Superior temporal gyrus (tissue), 1 donor: ENCODE measurements around the gene OR52E4.

Source experiments
- DNase-seq: peaks from one replicate; pipeline ENCODE4 v3.0.0-alpha.2; 2016; ENCODE audit errors: extremely low spot score

OR52E4 gene

GRCh38 chr11:5929571-5930368 is 49.3 kb downstream of the OR52E4 start:
- no peak for DNase-seq

DNA sequence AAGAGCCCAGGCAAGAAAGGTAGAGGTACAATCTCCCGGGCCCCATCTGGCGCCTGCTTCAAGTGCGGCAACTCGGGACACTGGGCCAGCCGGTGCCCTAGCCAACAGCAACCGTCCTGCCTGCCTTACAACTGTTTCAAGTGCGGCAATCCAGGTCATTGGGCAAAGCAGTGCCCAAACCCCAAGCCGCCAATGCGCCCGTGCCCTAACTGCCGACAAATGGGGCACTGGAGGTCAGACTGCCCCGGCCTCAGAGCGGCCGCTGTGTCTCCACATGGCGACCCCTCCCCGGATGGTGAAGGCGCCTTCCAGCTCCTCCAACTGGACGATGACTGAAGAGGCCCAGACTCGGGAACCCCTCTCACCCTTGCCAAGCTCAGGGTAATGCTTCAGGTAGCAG is 50.2 kb downstream of the OR52E4 start:
- no peak for DNase-seq

DNA sequence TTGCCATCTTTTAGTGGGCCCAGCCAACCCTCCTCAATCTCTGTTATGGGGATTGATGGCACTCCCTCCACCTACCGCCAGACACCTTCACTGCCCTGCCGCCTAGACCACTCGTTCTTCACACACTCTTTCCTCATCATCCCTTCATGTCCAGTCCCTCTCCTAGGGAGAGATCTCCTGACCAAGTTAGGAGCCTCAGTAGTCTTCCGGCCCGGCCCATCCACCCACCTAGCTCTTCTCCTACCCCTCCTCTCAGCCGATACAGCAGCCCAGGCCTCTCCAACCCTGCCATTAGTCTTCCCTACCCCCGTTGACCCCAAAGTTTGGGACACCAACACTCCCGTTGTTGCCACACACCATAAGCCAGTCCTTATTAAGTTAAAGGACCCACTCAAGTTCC is 50.6 kb downstream of the OR52E4 start:
- DNase-seq: no peak

GRCh38 chr11:5932671-5933070 is 52.2 kb downstream of the OR52E4 start:
- no peak for DNase-seq

GRCh38 chr11:5933116-5933515 is 52.7 kb downstream of the OR52E4 start:
- DNase-seq: no peak
